ENCODE data around the gene NKAIN2.

DNA sequence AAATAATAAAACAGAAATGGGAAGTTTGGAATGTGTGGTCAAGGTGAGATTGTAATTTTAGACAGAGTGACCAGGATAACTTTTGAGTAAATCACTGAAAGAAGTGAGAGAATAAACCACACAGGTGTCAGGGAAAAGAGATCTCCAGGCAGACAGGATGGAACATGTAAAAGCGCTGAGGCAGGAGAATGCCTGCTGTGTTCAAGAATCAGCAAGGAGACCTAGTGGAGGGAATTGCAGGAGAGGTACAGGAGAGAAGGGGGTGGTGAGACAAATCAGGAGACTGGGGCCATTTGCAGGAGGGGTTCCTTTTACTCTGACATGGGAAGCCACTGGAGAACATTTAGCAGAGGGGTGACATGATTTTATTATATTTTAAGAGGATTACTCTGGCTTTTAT, 456.7 kb downstream of the NKAIN2 start:
- no peak for TF ChIP-seq CTCF (IDR thresholded peaks at IDR 0.05)
- no peak for TF ChIP-seq POLR2A (IDR thresholded peaks at IDR 0.05)
